ENCODE data around the gene FAAH. TPM values are rescaled to one million over a fixed set of nuclear protein-coding genes. Genes with fewer than 3 reads are reported as not detected.

Gene FAAH
- total RNA-seq, 1 experiment from 2014 or later = 24.8 TPM

GRCh38 chr1:46453449-46453848 lies 59.3 kb downstream of the FAAH start (continued):
- no peak for TF ChIP-seq REST (IDR thresholded peaks at IDR 0.05; ENCODE audit: low read depth)
- no peak for TF ChIP-seq CEBPB (IDR thresholded peaks at IDR 0.05; ENCODE audit: low read depth)

GRCh38 chr1:46455951-46456350 lies 61.8 kb downstream of the FAAH start:
- no peak overlapping the region for H2AFZ ChIP-seq (ENCODE audit: low read depth, low read length, poor library complexity, severe bottlenecking)
- ChIA-PET CTCF (no interaction called here), POLR2A (no interaction called here), RAD21 (ENCODE audit: low non-redundant PET in 1 of 2, low total read pairs in 2 of 2, uncharacterized antibody in 2 of 2, unreplicated experiment in 2 of 2) (no interaction called here)
- H3K27ac ChIP-seq (ENCODE audit: low read depth, low read length) = no peak overlapping the region
- BruUV-seq (replicated peaks) = no TSS peak
- no peaks in the 10 kb centered on the region for H3K27me3 ChIP-seq (ENCODE audit: insufficient read depth, low read length)
- TF ChIP-seq ELF1 (IDR thresholded peaks at IDR 0.05; ENCODE audit: borderline replicate concordance, low read depth) (no peak), TCF7L2 (IDR thresholded peaks at IDR 0.05; ENCODE audit: borderline replicate concordance, extremely low read depth, insufficient read depth, insufficient read length) (no peak), RAD21 (IDR thresholded peaks at IDR 0.05; ENCODE audit: low read depth) (no peak), CBX3 (IDR thresholded peaks at IDR 0.05; ENCODE audit: low read depth) (no peak), REST (IDR thresholded peaks at IDR 0.05; ENCODE audit: low read depth) (no peak), ZFX (IDR thresholded peaks at IDR 0.05) (no peak), ZBTB33 (IDR thresholded peaks at IDR 0.05; ENCODE audit: extremely low read depth, insufficient replicate concordance, low read length) (no peak), ZNF274 (IDR thresholded peaks at IDR 0.05; ENCODE audit: low read depth, low read length) (no peak), EGR1 (IDR thresholded peaks at IDR 0.05; ENCODE audit: low read depth) (no peak), EZH2 (IDR thresholded peaks at IDR 0.05) (no peak), SP1 (IDR thresholded peaks at IDR 0.05; ENCODE audit: low read depth) (no peak), CEBPB (IDR thresholded peaks at IDR 0.05; ENCODE audit: low read depth) (no peak)
- H3K79me2 ChIP-seq (ENCODE audit: insufficient read depth, low read length) = no peaks in the 10 kb centered on the region
- H3K4me1 ChIP-seq (ENCODE audit: control insufficient read depth in 1 of 2, insufficient read depth in 2 of 2, low read length in 2 of 2) = no peaks in the 10 kb centered on the region
- ATAC-seq = no peak
- DNase-seq (ENCODE audit: low read depth, low spot score) = no peak
- H3K4me3 ChIP-seq (replicated peaks in 1 of 2; ENCODE audit: low read depth in 1 of 2, low read length in 2 of 2) = no peak overlapping the region
- no peak overlapping the region for H3K9ac ChIP-seq (ENCODE audit: low read length)
- intact Hi-C loops (cut with micrococcal nuclease) = no loop called here
- H3K9me3 ChIP-seq (ENCODE audit: control insufficient read depth in 1 of 2, insufficient read depth in 1 of 2, low read depth in 1 of 2, low read length in 2 of 2) = no peaks in the 10 kb centered on the region
- no peaks in the 10 kb centered on the region for H4K20me1 ChIP-seq (ENCODE audit: insufficient read depth)
- no peaks in the 10 kb centered on the region for H3K9me2 ChIP-seq (ENCODE audit: insufficient read depth)
- no peak overlapping the region for H3K4me2 ChIP-seq (ENCODE audit: low read length)
- H3K36me3 ChIP-seq (ENCODE audit: control insufficient read depth in 1 of 2, insufficient read depth in 2 of 2, low read length in 2 of 2) = no peaks in the 10 kb centered on the region
